AG09309 (cell line): ENCODE results near the gene NOS1AP.

Source experiments
- DNase-seq: peaks from one replicate; pipeline ENCODE4 v3.0.0-alpha.2; 2010; ENCODE audit warnings: low read depth
- H3K4me3 ChIP-seq: 2 replicates; pipeline ENCODE4 v1.5.1; 2011; ENCODE audit warnings: mild to moderate bottlenecking, low read depth, low read length, moderate library complexity; ENCODE audit not compliant: control insufficient read depth
- TF ChIP-seq, protein P1 (sequence below): IDR thresholded peaks from 2 replicates; pipeline ENCODE4 v1.5.1; 2011; ENCODE audit warnings: mild to moderate bottlenecking, low read depth, low read length, inconsistent platforms; ENCODE audit not compliant: insufficient read depth, control insufficient read depth; ENCODE audit errors: missing control alignments

Gene NOS1AP

DNA sequence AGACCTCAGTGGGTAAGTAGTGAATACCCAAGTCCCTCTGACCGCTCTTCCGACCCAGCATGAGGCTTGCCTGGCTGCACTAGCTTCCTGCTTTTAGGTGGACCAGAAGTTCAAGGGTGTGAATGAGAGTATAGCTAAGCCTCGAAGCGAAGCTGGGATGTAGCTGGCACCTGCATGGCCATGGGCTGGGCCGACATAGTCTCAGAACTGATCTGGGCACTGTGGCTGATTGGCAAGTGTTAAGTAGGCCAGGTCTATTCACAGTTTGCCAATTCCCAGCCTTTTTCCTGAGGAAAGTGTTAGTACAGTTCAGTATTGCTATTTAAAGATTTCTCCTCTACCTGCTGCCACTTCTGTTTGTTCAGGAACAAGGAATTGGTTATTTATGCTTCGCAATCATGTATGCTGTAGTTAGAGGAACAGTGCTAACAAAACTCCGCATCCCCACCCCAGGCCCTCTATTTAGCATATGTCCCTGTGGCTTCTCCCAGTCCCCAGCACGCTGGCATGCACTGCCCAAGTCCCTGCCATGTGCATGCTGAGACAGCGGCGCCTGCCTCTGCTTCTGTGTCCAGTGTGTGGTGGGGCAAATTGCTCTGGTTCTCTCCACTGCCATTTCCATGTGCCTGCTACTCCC, 290.9 kb downstream of the NOS1AP start:
- TF ChIP-seq, protein P1, sequence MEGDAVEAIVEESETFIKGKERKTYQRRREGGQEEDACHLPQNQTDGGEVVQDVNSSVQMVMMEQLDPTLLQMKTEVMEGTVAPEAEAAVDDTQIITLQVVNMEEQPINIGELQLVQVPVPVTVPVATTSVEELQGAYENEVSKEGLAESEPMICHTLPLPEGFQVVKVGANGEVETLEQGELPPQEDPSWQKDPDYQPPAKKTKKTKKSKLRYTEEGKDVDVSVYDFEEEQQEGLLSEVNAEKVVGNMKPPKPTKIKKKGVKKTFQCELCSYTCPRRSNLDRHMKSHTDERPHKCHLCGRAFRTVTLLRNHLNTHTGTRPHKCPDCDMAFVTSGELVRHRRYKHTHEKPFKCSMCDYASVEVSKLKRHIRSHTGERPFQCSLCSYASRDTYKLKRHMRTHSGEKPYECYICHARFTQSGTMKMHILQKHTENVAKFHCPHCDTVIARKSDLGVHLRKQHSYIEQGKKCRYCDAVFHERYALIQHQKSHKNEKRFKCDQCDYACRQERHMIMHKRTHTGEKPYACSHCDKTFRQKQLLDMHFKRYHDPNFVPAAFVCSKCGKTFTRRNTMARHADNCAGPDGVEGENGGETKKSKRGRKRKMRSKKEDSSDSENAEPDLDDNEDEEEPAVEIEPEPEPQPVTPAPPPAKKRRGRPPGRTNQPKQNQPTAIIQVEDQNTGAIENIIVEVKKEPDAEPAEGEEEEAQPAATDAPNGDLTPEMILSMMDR, result no peak
- no peak for DNase-seq
- no peak overlapping the region for H3K4me3 ChIP-seq

DNA sequence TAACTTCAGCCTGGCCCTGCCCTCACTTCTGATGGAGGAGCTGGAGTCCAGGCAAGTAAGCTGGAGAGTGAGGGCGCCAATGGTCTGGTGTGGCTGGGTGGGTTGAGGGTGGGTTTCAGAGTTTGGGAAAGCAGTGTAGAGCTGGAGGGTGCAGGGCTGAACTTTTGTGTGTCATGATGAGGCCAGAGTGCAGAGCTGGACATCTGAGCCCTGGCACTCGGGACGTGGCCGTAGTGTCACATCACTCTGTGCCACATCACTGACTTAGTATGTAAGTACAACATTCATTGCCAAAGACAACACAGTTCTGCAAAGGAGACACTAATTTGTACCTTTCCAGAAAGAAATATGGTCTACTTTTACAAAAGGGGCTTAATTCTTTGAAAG, 291.4 kb downstream of the NOS1AP start:
- TF ChIP-seq, protein P1, result no peak
- no peak overlapping the region for H3K4me3 ChIP-seq
- DNase-seq, result no peak

DNA sequence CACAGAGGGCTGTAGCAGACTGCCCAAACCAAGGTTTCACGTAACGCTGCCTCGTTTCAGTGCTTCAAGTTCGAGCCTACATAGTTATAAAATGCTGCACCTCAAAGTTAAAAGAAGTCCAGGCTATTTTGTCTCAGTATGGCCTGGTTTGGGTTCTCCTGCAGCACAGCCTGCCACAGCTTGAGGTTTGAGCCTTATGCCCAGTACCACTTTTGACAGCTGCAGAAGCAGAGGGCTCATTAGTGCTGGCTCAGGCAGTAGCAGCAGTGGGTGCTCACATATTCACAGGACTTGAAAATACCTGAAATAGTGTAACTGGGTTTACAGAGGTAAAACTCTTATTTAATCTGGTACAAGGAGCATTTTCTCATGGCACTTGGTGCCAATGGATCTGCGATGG, 291.9 kb downstream of the NOS1AP start:
- no peak for DNase-seq
- TF ChIP-seq, protein P1, result no peak
- no peak overlapping the region for H3K4me3 ChIP-seq

DNA sequence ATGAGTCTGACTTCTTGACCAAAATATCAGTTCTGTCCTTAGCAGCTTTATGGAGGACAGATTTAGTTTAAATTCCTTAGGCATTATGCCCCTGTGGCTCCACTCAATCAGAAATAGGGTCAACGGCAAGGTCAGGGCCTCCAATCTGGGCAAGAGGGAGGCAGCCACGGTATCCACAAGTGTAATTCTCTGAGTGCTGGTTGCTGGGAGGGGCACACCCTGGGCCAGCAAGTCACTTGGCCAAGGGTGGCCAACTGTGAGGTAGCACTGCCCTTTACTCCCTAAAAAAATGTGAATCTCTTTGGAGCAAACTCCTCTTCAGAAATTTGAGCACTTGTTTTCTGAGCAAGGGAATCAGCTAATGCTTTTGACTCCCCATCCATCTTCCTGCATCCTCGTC, 294.3 kb downstream of the NOS1AP start:
- no peak overlapping the region for H3K4me3 ChIP-seq
- DNase-seq, result no peak
- TF ChIP-seq, protein P1, result no peak

DNA sequence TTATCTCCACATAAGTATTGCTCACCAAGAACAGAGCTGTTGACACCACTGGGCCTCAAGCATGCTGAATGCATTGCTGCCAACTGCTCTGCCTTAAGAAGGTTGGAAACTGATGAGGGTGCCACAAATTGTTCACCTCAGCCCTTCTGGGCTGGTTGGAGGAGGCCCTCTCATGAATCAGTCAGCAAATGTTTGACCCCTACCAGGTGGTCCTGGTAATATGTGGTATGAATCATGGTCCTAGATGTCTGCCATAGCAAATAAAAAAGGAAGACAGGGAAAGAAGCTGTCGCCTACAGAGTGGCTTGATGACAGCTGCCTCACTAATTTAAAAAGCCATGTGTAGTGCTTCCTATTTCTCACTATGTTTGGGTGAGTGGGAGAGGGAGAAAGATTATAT, 295.0 kb downstream of the NOS1AP start:
- no peak overlapping the region for H3K4me3 ChIP-seq
- TF ChIP-seq, protein P1, result no peak
- DNase-seq, result no peak

DNA sequence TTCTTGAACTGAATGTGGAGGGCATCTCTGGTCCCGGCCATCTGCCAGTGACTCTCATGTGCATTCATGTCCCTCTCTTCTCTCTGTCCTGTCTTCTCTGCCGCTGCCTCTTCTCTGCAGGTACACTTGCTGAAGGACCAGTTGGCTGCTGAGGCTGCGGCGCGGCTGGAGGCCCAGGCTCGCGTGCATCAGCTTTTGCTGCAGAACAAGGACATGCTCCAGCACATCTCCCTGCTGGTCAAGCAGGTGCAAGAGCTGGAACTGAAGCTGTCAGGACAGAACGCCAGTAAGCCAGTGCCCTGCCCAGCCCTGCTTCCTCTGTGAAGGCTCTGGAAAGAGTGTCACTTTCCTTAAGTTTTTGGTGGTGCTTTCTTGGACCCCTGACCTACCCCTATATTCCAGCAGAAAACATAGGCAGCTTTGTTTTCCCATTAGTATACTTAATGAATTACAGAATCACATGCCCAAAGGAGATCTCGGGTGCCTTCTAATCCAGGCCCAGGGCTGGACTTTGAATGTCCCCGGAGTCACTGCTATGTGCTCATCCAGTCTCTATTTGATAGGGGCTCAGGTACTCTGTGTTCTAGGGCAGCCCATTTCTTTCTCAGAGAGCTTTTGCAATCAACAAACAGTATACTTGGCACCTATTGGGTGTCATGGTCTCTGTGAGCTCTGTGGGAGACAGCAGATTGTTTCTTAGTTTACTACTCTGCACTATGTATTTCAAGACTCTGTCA, 296.0 kb downstream of the NOS1AP start:
- TF ChIP-seq, protein P1, result no peak
- DNase-seq, result no peak
- no peak overlapping the region for H3K4me3 ChIP-seq
